ENCODE measurements around the gene CARS2.

DNA sequence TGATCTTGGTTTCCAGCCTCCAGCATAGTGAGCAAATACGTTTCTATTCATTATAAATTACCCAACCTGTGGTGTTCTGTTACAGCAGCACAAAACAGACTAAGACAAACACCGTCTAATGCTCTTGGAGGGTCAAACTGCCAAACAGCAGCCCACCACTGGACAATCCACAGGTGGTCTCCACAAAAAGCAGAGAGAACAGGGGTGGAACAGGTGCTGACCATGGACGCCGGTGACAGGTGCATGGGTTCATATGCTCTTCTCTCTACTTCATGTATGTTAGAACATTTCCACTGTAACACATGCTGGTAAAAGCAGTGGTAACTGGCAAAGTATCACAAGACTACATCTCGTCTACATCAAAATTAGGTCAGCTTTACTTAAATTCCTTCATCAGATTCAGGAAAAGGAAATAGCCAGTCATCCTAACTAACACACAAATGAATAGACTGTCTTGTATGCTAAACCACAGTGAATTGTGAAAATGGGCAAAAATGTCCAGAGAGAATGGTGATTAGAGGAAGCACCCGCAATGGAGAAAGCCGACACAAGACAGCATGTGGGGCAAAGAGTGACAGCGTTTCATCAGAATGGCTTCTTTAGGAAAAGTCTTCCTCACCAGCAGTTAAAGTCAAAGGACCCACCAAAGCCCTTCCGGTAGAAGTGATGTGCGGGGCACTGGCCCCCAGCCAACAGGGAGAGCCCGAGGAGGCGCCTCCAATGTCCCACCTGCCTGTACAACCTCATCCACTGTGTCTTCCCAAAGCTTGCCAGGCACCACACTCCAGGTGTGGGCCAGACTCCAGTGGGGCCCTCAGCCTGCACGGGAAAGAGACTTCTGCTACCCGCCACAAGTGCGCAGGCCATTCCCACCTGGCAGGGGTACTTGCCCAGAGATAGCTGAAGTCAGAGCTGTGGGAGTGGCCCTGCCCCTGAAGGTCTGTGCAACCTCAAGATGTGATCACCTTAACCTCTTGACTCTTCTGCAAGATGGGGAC lies 6.5 kb downstream of the CARS2 start:
- TF ChIP-seq, protein P1, sequence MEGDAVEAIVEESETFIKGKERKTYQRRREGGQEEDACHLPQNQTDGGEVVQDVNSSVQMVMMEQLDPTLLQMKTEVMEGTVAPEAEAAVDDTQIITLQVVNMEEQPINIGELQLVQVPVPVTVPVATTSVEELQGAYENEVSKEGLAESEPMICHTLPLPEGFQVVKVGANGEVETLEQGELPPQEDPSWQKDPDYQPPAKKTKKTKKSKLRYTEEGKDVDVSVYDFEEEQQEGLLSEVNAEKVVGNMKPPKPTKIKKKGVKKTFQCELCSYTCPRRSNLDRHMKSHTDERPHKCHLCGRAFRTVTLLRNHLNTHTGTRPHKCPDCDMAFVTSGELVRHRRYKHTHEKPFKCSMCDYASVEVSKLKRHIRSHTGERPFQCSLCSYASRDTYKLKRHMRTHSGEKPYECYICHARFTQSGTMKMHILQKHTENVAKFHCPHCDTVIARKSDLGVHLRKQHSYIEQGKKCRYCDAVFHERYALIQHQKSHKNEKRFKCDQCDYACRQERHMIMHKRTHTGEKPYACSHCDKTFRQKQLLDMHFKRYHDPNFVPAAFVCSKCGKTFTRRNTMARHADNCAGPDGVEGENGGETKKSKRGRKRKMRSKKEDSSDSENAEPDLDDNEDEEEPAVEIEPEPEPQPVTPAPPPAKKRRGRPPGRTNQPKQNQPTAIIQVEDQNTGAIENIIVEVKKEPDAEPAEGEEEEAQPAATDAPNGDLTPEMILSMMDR (IDR thresholded peaks at IDR 0.05; ENCODE audit: borderline replicate concordance, extremely low read depth, low read length, poor library complexity, severe bottlenecking) = no peak
- no peak for TF ChIP-seq EZH2 (IDR thresholded peaks at IDR 0.05; ENCODE audit: borderline replicate concordance, low read depth, low read length, severe bottlenecking)

Data from DND-41 (cell line).